ENCODE measurements around the gene FAM124A.

FAM124A gene

DNA sequence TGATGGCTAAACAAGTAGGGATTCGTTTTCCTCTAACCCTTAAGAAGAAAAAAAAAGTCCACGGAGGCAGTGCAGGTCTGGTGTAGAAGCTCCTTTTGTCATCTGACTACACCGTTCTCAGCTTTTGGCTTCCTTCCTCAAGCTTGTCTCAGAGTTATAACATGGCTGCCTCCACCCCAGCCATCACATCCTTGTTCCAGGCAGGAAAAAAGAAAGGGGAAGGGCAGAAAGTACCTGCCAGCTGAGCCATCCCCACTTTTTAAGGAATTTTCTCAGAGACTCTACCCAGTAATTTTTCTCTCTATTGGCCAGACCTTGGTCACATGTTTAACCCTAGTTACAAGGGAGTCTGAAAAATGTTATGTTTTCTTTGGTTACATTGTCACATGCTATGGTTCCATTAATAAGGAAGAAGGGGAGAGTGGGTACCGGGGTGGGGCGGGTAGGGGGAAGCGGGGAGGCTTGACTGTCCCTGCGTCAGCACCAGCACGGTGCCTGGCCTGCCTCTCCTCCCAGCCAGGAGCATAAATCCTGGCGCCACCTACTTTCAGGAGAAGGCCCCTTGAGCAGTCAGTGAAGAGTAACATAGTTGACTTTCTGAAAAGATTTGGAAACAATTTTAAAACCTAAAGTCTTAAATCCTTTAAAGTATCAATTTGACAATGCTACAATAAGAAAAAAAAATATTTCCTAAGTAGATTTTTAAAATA lies 11.1 kb downstream of the FAM124A start:
- no peak overlapping the region for H3K4me3 ChIP-seq (ENCODE audit: low read depth, low read length)
- TF ChIP-seq, protein P1, sequence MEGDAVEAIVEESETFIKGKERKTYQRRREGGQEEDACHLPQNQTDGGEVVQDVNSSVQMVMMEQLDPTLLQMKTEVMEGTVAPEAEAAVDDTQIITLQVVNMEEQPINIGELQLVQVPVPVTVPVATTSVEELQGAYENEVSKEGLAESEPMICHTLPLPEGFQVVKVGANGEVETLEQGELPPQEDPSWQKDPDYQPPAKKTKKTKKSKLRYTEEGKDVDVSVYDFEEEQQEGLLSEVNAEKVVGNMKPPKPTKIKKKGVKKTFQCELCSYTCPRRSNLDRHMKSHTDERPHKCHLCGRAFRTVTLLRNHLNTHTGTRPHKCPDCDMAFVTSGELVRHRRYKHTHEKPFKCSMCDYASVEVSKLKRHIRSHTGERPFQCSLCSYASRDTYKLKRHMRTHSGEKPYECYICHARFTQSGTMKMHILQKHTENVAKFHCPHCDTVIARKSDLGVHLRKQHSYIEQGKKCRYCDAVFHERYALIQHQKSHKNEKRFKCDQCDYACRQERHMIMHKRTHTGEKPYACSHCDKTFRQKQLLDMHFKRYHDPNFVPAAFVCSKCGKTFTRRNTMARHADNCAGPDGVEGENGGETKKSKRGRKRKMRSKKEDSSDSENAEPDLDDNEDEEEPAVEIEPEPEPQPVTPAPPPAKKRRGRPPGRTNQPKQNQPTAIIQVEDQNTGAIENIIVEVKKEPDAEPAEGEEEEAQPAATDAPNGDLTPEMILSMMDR (IDR thresholded peaks at IDR 0.05; ENCODE audit: low read depth, low read length): no peak
- TF ChIP-seq MYC (IDR thresholded peaks at IDR 0.05; ENCODE audit: low read depth, low read length) (no peak), POLR2A (IDR thresholded peaks at IDR 0.05; ENCODE audit: extremely low read depth, insufficient read length) (no peak)
- TF ChIP-seq, protein P2, sequence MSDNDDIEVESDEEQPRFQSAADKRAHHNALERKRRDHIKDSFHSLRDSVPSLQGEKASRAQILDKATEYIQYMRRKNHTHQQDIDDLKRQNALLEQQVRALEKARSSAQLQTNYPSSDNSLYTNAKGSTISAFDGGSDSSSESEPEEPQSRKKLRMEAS (IDR thresholded peaks at IDR 0.05; ENCODE audit: low read depth, low read length): no peak
- no peak for DNase-seq (ENCODE audit: low read depth)

DNA sequence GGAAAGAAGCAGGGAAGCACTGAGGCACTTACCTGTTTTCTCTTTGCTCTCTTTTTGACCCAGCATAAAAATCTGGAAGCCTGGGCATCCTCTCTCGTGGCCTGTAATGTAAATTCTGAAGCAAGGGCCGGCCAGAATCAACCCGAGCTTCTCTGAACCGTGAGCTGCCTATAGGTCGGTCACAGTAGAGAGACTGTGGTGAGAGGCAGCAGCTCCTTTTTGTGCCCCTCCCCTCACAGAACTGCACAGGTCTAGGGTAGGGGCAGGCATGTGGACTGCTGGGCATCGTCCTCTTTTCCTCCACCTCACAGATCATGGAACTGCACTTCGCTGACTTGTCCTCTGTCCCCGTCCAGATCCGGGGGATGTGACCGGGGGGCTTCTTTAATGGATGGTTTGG lies 12.5 kb downstream of the FAM124A start:
- TF ChIP-seq, protein P1 (IDR thresholded peaks at IDR 0.05; ENCODE audit: low read depth, low read length): no peak
- TF ChIP-seq POLR2A (IDR thresholded peaks at IDR 0.05; ENCODE audit: extremely low read depth, insufficient read length): no peak
- no peak for TF ChIP-seq MYC (IDR thresholded peaks at IDR 0.05; ENCODE audit: low read depth, low read length)
- TF ChIP-seq, protein P2 (IDR thresholded peaks at IDR 0.05; ENCODE audit: low read depth, low read length): no peak
- no peak for DNase-seq (ENCODE audit: low read depth)
- H3K4me3 ChIP-seq (ENCODE audit: low read depth, low read length): no peak overlapping the region

DNA sequence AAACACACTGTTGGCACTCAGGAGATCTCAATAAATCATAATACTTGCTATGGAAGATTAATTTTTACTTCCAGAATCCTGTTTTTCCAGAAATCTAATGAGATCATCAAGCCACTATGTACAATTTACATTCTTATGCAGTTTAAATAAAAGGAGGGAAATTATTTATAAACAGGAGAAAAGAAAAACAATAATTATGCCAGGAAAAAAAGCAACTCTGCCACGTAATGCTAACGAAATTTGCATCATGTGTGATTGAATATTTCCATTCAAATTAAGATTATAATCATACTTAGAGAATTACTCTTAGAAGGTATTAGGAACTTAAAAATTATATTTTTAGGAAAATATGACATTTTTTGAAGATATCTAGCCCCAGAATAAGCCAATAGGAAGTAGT lies 13.0 kb downstream of the FAM124A start:
- TF ChIP-seq MYC (IDR thresholded peaks at IDR 0.05; ENCODE audit: low read depth, low read length) (no peak), POLR2A (IDR thresholded peaks at IDR 0.05; ENCODE audit: extremely low read depth, insufficient read length) (no peak)
- TF ChIP-seq, protein P1 (IDR thresholded peaks at IDR 0.05; ENCODE audit: low read depth, low read length): no peak
- TF ChIP-seq, protein P2 (IDR thresholded peaks at IDR 0.05; ENCODE audit: low read depth, low read length): no peak
- DNase-seq (ENCODE audit: low read depth): no peak
- no peak overlapping the region for H3K4me3 ChIP-seq (ENCODE audit: low read depth, low read length)

DNA sequence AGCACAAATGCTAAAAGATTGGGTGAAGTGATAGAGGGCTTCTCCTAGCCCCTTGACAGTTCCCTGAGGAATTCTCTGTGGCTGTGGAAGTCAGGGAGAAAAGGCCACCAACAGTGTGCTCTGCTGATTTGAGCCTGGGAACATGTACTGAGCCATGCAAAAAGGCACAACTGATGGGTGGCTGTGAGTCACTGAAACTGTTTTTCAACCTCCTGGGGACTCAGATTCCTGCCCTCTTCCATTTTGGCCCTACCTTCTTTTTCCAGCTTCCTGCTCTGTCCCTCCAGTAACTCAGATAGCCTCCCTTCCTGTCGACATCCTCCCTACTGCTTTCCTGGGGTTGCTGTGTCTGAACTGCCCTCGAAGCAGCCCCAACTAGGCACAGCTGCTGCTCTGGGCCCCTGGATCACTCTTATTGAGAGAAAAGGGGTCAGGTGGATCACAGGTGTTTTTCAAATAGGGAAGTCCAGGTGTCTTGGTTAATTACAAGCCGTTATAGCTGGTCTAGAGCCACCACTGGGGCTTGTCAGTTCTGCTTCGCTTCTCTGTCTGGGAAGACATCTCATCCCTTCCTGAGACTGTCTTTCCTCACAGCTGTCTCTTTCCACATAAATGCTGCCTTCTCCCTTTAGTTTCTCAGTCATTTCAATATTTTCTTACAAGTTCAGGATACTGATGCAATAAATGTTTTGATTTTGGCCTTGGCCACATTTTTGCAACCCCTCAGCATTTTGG lies 13.7 kb downstream of the FAM124A start:
- no peak overlapping the region for H3K4me3 ChIP-seq (ENCODE audit: low read depth, low read length)
- TF ChIP-seq POLR2A (IDR thresholded peaks at IDR 0.05; ENCODE audit: extremely low read depth, insufficient read length) (no peak), MYC (IDR thresholded peaks at IDR 0.05; ENCODE audit: low read depth, low read length) (no peak)
- TF ChIP-seq, protein P1 (IDR thresholded peaks at IDR 0.05; ENCODE audit: low read depth, low read length): no peak
- TF ChIP-seq, protein P2 (IDR thresholded peaks at IDR 0.05; ENCODE audit: low read depth, low read length): no peak
- no peak for DNase-seq (ENCODE audit: low read depth)

DNA sequence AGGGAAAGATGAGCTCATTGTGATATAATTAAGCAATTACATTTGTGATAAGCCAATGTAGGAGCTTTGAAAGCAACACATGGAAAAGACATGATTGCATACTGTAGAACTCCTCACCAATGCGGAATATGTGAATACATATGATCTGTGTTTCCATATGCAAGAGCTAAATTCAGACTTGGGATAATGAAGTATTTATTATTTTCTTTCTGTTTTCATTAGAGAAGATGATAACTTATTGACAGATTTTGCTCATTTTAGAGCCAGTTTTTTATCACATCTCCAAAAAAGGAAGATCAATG lies 14.2 kb downstream of the FAM124A start:
- DNase-seq (ENCODE audit: low read depth): no peak
- TF ChIP-seq, protein P2 (IDR thresholded peaks at IDR 0.05; ENCODE audit: low read depth, low read length): no peak
- TF ChIP-seq, protein P1 (IDR thresholded peaks at IDR 0.05; ENCODE audit: low read depth, low read length): no peak
- no peak for TF ChIP-seq POLR2A (IDR thresholded peaks at IDR 0.05; ENCODE audit: extremely low read depth, insufficient read length)
- no peak for TF ChIP-seq MYC (IDR thresholded peaks at IDR 0.05; ENCODE audit: low read depth, low read length)
- H3K4me3 ChIP-seq (ENCODE audit: low read depth, low read length): no peak overlapping the region
